Measurements from ENCODE around the gene PCDHGC5.

PCDHGC5 gene

GRCh38 chr5:141501761-141502160 is 12.9 kb downstream of the PCDHGC5 start:
- no peak for ATAC-seq
- no peak for TF ChIP-seq SNAI2 (CRISPR knock-in tag; IDR thresholded peaks at IDR 0.05)
- no peak for TF ChIP-seq BACH2 (CRISPR knock-in tag; IDR thresholded peaks at IDR 0.05; ENCODE audit: borderline replicate concordance)
- TF ChIP-seq ZC3H10 (CRISPR knock-in tag; IDR thresholded peaks at IDR 0.05), result no peak
- no peak for TF ChIP-seq ZFP3 (CRISPR knock-in tag; IDR thresholded peaks at IDR 0.05)
- TF ChIP-seq TCF4 (CRISPR knock-in tag; IDR thresholded peaks at IDR 0.05; ENCODE audit: borderline replicate concordance), result no peak
- no peak for TF ChIP-seq ARNTL (CRISPR knock-in tag; IDR thresholded peaks at IDR 0.05; ENCODE audit: borderline replicate concordance, low read depth)
- no peak for TF ChIP-seq RARB (CRISPR knock-in tag; IDR thresholded peaks at IDR 0.05)
- TF ChIP-seq ZNF8 (CRISPR knock-in tag; IDR thresholded peaks at IDR 0.05), result no peak
- no peak for TF ChIP-seq ISL1 (CRISPR knock-in tag; IDR thresholded peaks at IDR 0.05)
- TF ChIP-seq TOX (CRISPR knock-in tag; IDR thresholded peaks at IDR 0.05; ENCODE audit: borderline replicate concordance), result no peak
- no peak for TF ChIP-seq PPARA (CRISPR knock-in tag; IDR thresholded peaks at IDR 0.05; ENCODE audit: borderline replicate concordance)
- TF ChIP-seq GLIS3 (CRISPR knock-in tag; IDR thresholded peaks at IDR 0.05), result no peak
- TF ChIP-seq PATZ1 (CRISPR knock-in tag; IDR thresholded peaks at IDR 0.05; ENCODE audit: borderline replicate concordance), result no peak
- no peak for TF ChIP-seq ZNF565 (CRISPR knock-in tag; conservative IDR thresholded peaks at IDR 0.05; ENCODE audit: low read depth)
- TF ChIP-seq CSRNP3 (CRISPR knock-in tag; IDR thresholded peaks at IDR 0.05), result no peak
- no peak for TF ChIP-seq ZFP30 (CRISPR knock-in tag; IDR thresholded peaks at IDR 0.05)

- ATAC-seq, result no peak
These were observed 14.8 kb downstream of the PCDHGC5 start for GRCh38 chr5:141503681-141504080.

More at GRCh38 chr5:141503681-141504080, 14.8 kb downstream of the PCDHGC5 start:
- TF ChIP-seq ZNF565 (CRISPR knock-in tag; conservative IDR thresholded peaks at IDR 0.05; ENCODE audit: low read depth) (no peak), POU6F1 (CRISPR knock-in tag; IDR thresholded peaks at IDR 0.05; ENCODE audit: borderline replicate concordance, low read depth) (no peak), ZC3H10 (CRISPR knock-in tag; IDR thresholded peaks at IDR 0.05) (no peak), RARB (CRISPR knock-in tag; IDR thresholded peaks at IDR 0.05) (no peak), ISL1 (CRISPR knock-in tag; IDR thresholded peaks at IDR 0.05) (no peak), SNAI2 (CRISPR knock-in tag; IDR thresholded peaks at IDR 0.05) (no peak), OSR1 (CRISPR knock-in tag; IDR thresholded peaks at IDR 0.05) (no peak), ZNF8 (CRISPR knock-in tag; IDR thresholded peaks at IDR 0.05) (no peak), PPARA (CRISPR knock-in tag; IDR thresholded peaks at IDR 0.05; ENCODE audit: borderline replicate concordance) (no peak), CSDC2 (CRISPR knock-in tag; IDR thresholded peaks at IDR 0.05) (no peak), GLIS3 (CRISPR knock-in tag; IDR thresholded peaks at IDR 0.05) (no peak), CSRNP3 (CRISPR knock-in tag; IDR thresholded peaks at IDR 0.05) (no peak), TOX (CRISPR knock-in tag; IDR thresholded peaks at IDR 0.05; ENCODE audit: borderline replicate concordance) (no peak), CREB5 (CRISPR knock-in tag; IDR thresholded peaks at IDR 0.05; ENCODE audit: low read depth) (no peak), ZFP30 (CRISPR knock-in tag; IDR thresholded peaks at IDR 0.05) (no peak), BACH2 (CRISPR knock-in tag; IDR thresholded peaks at IDR 0.05; ENCODE audit: borderline replicate concordance) (no peak), ESRRG (CRISPR knock-in tag; IDR thresholded peaks at IDR 0.05) (no peak), PATZ1 (CRISPR knock-in tag; IDR thresholded peaks at IDR 0.05; ENCODE audit: borderline replicate concordance) (no peak), ZNF70 (CRISPR knock-in tag; IDR thresholded peaks at IDR 0.05) (no peak), ZFP3 (CRISPR knock-in tag; IDR thresholded peaks at IDR 0.05) (no peak)

Measured in SK-N-SH treated with all-trans-retinoic acid at 6 μM for 48 hours (cell line).